NCI-H82 treated with DMSO at 0.1 percent for 48 hours (cell line): ENCODE measurements around the gene PANK1.
"Not testable (repeated sequence)": the region's sequence is repeated elsewhere in the genome, so short reads cannot be mapped to it uniquely, and the experiment has no call there.

ENCODE experiments used
- DNase-seq: peaks from one replicate; lab custom pipeline; 2025; ENCODE audit not compliant: unreplicated experiment; lab: John Stamatoyannopoulos, UW

PANK1 gene

DNA sequence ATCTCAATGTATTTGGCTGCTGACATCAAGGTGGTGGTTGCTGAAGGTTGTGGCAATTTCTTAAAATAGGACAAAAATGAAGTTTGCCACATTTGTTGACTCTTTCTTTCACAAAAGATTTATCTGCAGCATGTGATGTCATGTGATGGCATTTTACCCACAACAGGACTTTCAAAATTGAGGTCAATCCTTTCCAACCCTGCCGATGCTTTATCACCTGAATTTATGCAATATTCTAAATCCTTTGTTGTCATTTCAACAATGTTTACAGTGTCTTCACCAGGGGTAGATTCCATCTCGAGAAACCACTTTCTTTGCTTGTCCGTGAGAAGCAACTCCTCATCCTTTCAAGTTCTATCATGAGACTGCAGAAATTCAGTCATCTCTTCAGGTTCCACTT is 69.0 kb downstream of the PANK1 start:
- no peak for DNase-seq

DNA sequence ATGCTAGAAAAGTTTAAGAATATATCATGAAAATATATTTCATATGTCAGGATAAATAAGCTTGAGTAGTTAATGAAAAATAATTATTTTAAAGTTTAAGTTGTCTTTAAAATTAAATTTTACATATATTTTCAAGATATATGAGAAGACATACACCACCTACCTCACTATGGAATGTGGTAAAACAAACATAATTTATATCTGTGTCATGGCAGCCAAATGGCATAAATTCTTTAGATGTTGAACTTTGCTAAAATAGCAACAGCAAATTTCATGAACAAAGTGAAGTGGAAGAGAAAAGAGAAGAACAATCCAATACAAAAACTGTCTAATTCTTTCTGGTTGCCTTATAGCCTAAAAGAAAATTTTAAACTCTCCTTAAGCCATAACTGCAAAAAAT is 70.0 kb downstream of the PANK1 start:
- no peak for DNase-seq

GRCh38 chr10:89574368-89574767 is 70.7 kb downstream of the PANK1 start:
- no peak for DNase-seq

GRCh38 chr10:89567576-89568245 is 77.3 kb downstream of the PANK1 start:
- no peak for DNase-seq

DNA sequence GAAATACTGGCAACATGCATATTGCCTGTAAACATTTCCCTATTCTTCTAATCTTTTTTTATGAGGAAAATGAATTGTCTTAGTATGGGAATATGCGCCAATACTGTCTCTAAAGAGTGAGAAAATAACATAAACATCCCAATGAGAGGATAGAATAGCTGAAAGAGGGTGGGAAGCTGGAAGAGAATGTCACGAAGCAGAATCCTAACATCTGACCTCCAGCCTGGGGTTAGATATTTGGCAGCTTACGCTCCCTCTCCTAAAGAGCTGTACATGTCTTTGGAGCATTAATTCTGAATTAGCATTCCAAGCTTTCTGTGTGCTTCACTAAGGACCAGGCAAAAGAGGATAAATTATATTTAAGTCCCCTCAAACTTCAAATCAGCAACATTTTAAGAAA is 78.0 kb downstream of the PANK1 start:
- no peak for DNase-seq

GRCh38 chr10:89566095-89566950 is 78.7 kb downstream of the PANK1 start:
- no peak for DNase-seq

GRCh38 chr10:89565180-89565579 is 79.9 kb downstream of the PANK1 start:
- no peak for DNase-seq

GRCh38 chr10:89563861-89564478 is 81.1 kb downstream of the PANK1 start:
- DNase-seq: no peak

GRCh38 chr10:89563311-89563710 is 81.7 kb downstream of the PANK1 start:
- no peak for DNase-seq

GRCh38 chr10:89556600-89556999 is 88.4 kb downstream of the PANK1 start:
- no peak for DNase-seq

DNA sequence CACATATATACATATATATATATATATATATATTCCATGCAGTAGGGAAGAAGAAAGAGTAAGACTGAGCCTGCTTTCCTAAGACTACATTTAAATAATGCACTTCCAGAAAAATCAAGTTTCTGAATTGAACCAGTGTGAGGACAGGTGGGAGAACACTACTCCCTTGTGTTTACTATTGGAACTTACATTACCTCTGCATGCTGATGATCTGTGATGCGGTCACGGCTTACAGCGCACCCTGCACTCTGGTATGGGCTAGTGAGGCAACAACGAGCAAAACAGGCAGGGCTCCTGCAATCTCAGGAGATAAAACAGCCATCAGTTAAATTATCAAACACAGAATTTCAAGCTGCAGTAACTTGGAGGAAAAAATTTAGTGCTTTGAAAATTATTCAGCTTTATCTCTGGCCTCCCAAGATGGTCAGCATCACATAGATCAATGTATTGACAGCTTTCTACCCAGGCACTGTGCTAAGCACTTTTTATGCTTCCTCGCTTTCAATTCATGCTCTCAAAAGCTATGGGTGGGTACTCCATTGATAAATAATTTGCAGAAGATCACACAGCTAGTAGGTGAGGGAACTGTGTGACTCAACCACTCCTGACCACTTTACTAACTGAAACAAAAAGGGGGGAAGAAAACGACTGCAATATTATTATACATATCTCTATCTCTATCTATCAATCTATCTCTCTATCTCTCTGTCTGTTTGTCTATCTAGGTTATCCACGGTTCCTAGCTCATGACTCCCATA is 89.2 kb downstream of the PANK1 start:
- DNase-seq: no peak

DNA sequence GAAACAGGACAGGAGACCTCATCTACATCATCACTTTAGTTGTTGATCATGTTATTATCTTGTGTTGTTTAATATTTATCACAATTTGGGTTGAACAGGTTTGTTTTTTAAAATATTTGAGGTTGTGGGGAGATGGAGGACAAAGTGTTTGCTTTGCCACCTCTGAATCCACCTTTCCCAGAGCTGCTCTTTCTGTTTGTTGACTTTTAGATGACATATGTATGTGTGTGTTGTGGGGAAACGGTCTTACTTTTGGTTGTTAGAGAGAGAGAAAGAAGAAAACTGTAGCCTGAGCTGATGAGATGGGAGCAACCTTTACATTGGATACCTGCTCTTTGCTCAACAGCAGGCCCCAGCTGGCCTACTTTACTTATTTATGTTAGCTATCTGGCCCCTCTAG is 90.6 kb downstream of the PANK1 start:
- no peak for DNase-seq

GRCh38 chr10:89553064-89553734 is 91.8 kb downstream of the PANK1 start:
- DNase-seq: no peak

GRCh38 chr10:89552213-89552612 is 92.8 kb downstream of the PANK1 start:
- DNase-seq: no peak

DNA sequence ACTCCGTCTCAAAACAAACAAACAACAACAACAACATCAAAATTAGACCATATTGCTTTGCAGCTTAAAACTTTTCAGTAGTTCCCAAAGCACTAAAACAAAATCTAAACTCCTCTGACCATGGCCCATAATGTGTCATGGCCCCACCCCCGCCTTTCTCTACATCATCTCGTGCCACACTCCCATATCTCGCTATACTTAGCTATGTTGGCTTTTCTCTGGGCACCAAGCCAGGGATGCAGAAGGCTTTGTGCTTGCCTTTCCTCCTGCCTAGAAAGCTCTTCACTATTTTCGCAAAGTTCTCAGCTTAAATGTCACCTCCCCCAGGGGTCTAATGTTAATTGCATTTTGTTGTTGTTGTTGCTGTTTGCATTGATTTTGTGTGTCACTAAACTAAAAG is 94.5 kb downstream of the PANK1 start:
- no peak for DNase-seq

GRCh38 chr10:89549510-89549909 is 95.5 kb downstream of the PANK1 start:
- DNase-seq: no peak

- no peak for DNase-seq
Measured at GRCh38 chr10:89548673-89549072, 96.4 kb downstream of the PANK1 start.

- no peak for DNase-seq
Measured at GRCh38 chr10:89547853-89548513, 97.1 kb downstream of the PANK1 start.

GRCh38 chr10:89546651-89547050 is 98.4 kb downstream of the PANK1 start:
- not testable (repeated sequence) for DNase-seq

- DNase-seq: no peak
Measured at GRCh38 chr10:89543841-89544240, 101.2 kb downstream of the PANK1 start.
